Measurements from ENCODE around the gene LHFPL3.

LHFPL3 gene

GRCh38 chr7:104943502-104944343 lies 615.3 kb downstream of the LHFPL3 start:
- peak; percentile 81 for DNase-seq

DNA sequence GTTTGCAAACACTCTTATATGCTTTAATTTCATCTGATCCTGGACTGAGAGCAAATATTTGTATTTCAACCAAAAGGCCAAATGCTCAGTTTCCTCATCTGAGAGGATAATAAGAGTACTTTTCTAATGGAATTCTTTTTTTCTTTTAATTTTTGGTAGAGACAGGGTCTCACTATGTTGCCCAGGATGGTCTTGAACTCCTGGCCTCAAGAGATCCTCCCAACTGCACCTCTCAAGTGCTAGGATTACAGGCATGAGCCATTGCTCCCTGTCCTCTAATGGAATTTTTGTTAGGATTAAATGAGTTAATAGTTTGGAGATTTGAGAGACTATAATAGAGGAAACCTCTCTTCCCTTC lies 617.2 kb downstream of the LHFPL3 start:
- no peak for DNase-seq

DNA sequence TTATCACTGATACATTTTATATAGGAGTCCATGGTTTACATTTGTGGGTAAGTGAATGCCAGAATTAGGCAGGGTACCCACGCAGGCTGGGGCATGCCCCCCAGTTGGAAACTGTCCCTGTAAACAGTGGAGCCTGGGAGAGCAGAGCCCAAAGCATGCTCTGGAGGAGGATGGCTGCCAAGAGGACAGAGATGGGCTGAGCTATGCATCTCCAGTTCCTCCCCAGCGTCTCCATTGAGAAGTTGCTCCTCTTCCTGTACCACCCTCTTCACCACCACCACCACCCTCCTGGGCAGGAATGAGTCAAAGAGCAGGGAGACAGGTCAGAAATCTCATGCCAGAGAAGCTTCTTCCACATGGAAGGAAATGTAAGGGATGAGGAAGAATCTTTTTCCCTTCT lies 617.9 kb downstream of the LHFPL3 start:
- DNase-seq = no peak

GRCh38 chr7:104950006-104950405 lies 621.6 kb downstream of the LHFPL3 start:
- no peak for DNase-seq

- no peak for DNase-seq
Measured at GRCh38 chr7:104950754-104951153, 622.4 kb downstream of the LHFPL3 start.

DNA sequence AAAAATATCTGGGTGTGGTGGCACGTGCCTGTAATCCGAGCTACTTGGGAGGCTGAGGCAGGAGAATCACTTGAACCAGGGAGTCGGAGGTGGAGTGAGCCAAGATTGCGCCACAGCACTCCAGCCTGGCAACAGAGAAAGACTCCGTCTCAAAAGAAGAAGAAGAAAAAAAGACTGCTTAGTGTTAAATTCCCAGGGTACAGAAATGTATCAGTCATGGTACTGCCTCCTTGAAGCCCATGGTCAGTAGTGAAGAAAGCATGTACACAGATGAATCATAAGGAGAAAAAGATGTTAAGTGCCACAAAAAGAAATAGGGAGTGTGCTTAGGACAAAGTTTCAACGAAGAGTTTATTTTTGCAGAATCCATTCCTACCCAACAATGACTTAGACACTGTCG lies 623.1 kb downstream of the LHFPL3 start:
- no peak for DNase-seq

DNA sequence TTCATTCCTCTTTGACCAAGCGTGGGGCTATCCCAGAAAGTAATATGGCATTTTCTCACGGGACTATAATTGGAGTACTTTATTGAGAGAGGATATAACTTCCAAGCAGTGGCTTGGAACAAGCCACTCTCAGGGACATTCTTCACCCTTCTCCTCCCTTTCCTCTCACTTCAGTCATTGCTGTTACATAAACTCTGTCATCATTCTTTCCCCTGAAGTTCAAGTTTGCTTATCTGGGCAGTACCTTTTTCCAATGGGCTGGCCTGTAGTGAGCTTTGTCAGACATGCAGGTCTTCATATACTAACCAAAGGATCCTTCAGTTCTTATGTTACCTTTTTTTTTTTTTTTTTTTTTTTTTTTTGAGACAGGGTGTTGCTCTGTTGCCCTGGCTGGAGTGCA lies 626.9 kb downstream of the LHFPL3 start:
- DNase-seq = no peak

Measured in CD4-positive, alpha-beta T cell treated with Interleukin-4 for 4 hours (primary cell).